ENCODE results near the gene CHMP4A. TPM values are rescaled to one million over a fixed set of nuclear protein-coding genes. Genes with fewer than 3 reads are reported as not detected.

The CHMP4A gene
- total RNA-seq, 1 donor: 13.8 TPM

- no peak for TF ChIP-seq CTCF (IDR thresholded peaks at IDR 0.05; ENCODE audit: insufficient read depth, low read depth, low read length)
- DNase-seq (ENCODE audit: low read depth): no peak
- H3K4me3 ChIP-seq (ENCODE audit: low read depth, low read length): no peak overlapping the region
Observed at GRCh38 chr14:24259282-24260025, 46.2 kb upstream of the CHMP4A start.

- TF ChIP-seq CTCF (IDR thresholded peaks at IDR 0.05; ENCODE audit: insufficient read depth, low read depth, low read length): no peak
Observed at GRCh38 chr14:24258548-24259265, 45.4 kb upstream of the CHMP4A start.

GRCh38 chr14:24258119-24258518 lies 44.8 kb upstream of the CHMP4A start:
- DNase-seq (ENCODE audit: low read depth): no peak
- no peak for TF ChIP-seq CTCF (IDR thresholded peaks at IDR 0.05; ENCODE audit: insufficient read depth, low read depth, low read length)
- no peak overlapping the region for H3K4me3 ChIP-seq (ENCODE audit: low read depth, low read length)

More at GRCh38 chr14:24258548-24259265, 45.4 kb upstream of the CHMP4A start:
- no peak for DNase-seq (ENCODE audit: low read depth)
- H3K4me3 ChIP-seq (ENCODE audit: low read depth, low read length): no peak overlapping the region

- DNase-seq (ENCODE audit: low read depth): no peak
- no peak overlapping the region for H3K4me3 ChIP-seq (ENCODE audit: low read depth, low read length)
- TF ChIP-seq CTCF (IDR thresholded peaks at IDR 0.05; ENCODE audit: insufficient read depth, low read depth, low read length): no peak
Observed at GRCh38 chr14:24256960-24257359, 43.7 kb upstream of the CHMP4A start.

- no peak for TF ChIP-seq CTCF (IDR thresholded peaks at IDR 0.05; ENCODE audit: insufficient read depth, low read depth, low read length)
- DNase-seq (ENCODE audit: low read depth): no peak
Observed at GRCh38 chr14:24255931-24256711, 42.8 kb upstream of the CHMP4A start.

GRCh38 chr14:24255438-24255837 lies 42.1 kb upstream of the CHMP4A start:
- no peak for TF ChIP-seq CTCF (IDR thresholded peaks at IDR 0.05; ENCODE audit: insufficient read depth, low read depth, low read length)
- DNase-seq (ENCODE audit: low read depth): no peak
- no peak overlapping the region for H3K4me3 ChIP-seq (ENCODE audit: low read depth, low read length)

More at GRCh38 chr14:24255931-24256711, 42.8 kb upstream of the CHMP4A start:
- no peak overlapping the region for H3K4me3 ChIP-seq (ENCODE audit: low read depth, low read length)
